SH-SY5Y (cell line): Measurements from ENCODE around the gene NMNAT1.

Experiments
- GATA2 ChIP-seq: IDR thresholded peaks from 2 replicates; pipeline ENCODE4 v1.6.1; 2011; ENCODE audit warnings: mild to moderate bottlenecking, low read depth, low read length
- GATA3 ChIP-seq: IDR thresholded peaks from 2 replicates; pipeline ENCODE4 v1.6.1; 2011; ENCODE audit warnings: low read depth, mild to moderate bottlenecking, low read length, moderate library complexity

- TF ChIP-seq GATA3 (no peak), GATA2 (no peak)
These were observed 33.2 kb upstream of the NMNAT1 start, which contains the start of gene CTNNBIP1 for GRCh38 chr1:9910076-9910422.
